GM12874 (cell line): ENCODE data around the gene MIX23.

Source experiments
- TF ChIP-seq, protein P1 (sequence below): IDR thresholded peaks from 2 replicates; pipeline ENCODE4 v1.5.1; 2011; ENCODE audit warnings: low read depth, mild to moderate bottlenecking, control low read depth, low read length, moderate library complexity; ENCODE audit not compliant: insufficient read depth

MIX23 gene

DNA sequence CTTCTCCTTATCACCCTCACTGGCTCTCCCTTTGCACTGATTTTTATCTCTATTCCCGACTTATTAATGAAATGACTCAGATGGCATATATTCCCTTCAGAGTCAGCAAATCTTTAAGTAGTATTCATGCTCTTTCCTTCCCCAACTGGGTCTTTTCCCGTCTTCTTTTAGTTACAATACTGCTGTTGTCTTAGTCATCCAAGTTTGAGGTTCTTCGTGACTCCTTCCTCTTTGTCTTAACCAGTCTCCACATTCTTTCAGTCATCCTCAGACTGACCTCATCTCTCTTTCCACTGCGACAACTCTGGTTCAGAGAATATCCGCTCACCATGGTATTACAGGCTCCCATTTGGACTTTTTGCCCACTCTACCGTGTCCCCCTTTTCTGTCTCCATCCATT, 20.5 kb upstream of the MIX23 start:
- TF ChIP-seq, protein P1, sequence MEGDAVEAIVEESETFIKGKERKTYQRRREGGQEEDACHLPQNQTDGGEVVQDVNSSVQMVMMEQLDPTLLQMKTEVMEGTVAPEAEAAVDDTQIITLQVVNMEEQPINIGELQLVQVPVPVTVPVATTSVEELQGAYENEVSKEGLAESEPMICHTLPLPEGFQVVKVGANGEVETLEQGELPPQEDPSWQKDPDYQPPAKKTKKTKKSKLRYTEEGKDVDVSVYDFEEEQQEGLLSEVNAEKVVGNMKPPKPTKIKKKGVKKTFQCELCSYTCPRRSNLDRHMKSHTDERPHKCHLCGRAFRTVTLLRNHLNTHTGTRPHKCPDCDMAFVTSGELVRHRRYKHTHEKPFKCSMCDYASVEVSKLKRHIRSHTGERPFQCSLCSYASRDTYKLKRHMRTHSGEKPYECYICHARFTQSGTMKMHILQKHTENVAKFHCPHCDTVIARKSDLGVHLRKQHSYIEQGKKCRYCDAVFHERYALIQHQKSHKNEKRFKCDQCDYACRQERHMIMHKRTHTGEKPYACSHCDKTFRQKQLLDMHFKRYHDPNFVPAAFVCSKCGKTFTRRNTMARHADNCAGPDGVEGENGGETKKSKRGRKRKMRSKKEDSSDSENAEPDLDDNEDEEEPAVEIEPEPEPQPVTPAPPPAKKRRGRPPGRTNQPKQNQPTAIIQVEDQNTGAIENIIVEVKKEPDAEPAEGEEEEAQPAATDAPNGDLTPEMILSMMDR = no peak

DNA sequence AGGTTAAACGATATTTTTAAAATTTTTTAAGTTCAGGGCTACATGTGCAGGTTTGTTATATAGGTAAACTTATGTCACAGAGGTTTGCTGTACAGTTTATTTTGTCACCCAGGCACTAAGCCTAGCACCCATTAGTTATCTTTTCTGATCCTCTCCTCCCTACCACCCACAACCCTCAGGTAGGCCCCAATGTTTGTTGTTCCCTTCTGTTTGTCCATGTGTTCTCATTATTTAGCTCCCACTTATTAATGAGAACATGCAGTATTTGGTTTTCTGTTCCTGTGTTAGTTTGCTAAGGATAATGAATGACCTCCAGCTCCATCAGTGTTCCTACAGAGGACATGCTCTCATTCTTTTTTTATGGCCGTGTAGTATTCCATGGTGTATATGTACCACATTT, 15.9 kb upstream of the MIX23 start:
- TF ChIP-seq, protein P1 = no peak

DNA sequence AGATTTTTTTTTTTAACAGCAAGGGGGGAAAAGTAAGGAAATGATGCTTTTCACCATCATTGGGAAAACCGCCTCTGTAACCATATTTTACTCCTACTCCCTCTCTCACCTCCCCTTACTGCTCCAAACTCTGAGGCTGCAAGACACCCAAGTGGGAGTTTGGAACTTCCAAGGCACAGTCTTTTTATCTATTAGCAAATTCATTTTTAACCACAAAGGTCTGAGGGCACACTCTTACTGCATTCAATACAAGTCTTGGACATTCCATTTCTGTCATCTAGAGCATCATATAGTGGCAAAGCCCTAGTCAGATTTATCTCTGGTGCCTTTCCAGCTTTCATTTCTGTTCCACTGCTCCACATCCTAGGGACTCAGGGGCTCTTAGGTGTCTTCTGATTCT, 14.2 kb upstream of the MIX23 start:
- TF ChIP-seq, protein P1 = no peak

DNA sequence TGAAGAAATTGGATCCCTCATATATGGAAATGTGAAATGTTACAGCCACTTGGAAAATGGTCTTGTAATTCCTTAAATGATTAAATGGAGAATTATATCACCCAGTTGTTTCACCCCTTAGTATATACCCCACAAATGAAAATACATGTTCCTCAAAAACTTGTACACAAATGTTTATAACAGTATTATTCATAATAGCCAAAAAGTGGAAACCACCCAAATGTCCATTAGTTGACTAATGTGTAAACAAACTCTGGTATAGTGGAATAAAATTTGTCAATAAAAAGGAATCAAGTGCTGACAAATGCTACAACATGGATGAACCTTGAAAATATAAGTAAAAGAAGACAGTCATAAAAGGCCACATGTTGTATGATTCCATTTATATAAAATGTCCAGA, 13.5 kb upstream of the MIX23 start:
- TF ChIP-seq, protein P1 = no peak

DNA sequence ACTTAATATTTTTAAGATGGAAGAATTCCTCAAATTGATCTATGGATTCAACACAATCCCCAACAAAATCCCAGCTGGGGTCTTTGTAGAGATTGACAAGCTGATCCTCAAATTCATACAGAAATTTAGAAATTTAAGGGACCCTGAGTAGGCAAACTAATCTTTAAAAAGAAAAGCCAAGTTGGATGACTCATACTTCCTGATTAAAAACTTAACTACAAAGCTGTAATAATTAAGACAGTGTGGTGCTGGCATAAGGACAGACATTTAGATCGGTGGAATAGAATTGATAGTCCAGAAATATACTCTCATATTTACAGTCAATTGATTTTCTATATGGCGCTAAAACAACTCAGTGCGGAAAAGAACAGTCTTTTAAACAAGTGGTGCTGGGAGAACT, 12.6 kb upstream of the MIX23 start:
- TF ChIP-seq, protein P1 = no peak

DNA sequence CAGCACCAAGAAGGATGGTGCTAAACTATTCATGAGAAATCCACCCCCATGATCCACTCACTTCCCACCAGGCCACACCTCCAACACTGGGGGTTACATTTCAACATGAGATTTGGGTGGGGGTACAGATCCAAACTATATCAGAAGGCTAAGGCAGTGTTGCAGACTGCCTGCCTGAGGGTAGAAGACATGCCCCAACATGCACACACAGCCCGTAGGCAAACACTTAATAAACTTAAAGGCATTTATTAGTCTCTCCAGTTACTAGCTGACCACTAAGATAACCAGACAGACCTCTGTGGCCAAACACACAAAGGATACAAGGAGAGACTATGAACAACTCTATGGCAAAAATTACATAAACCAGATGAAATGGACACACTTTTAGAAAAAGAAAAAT, 11.1 kb upstream of the MIX23 start:
- TF ChIP-seq, protein P1 = no peak

DNA sequence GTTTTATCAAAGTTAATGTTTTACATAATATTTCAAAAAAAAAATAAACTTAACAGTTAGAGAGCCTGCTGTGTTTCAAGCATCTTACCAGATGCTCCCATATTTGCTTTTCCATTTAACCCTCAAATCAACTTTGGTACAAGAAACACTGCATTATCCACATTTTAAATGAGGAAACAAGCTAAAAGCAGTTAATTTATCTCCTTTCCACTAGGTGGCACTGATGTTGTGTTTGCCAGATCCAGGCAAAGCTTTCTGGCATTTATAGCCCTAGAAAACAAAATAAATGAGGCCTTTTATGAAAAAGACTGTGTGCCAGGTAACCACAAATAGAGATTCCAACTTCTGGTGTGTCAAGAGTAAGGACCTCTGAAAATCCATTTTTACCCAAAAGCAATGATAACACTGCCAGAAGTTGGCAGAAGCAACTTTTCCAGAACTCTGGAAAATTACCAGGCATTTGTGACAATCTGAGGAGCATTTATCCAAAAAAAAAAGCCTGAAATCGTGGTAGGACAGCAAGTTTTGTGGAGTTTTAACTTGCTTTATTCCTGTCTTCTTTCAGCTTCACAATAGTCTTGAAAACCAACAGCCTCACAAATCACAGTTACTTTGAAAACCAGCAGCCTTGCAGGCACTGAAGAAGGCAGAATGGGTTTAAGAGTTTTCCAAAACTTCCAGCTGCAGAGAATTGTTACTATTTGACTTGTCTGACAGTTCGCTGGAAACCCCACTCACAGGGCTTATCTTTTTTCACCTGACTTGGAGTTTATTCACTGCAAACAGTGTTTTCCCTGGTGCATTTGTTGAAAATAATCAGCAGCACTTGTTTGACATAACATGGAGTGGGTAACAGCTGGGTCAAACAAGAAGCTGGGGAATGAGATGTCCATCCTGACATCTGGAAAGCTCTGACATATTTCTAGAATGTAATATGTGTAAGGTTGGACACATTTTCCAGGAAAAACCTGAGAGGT, 10.1 kb upstream of the MIX23 start:
- TF ChIP-seq, protein P1 = peak; percentile 61
